Lower leg skin (tissue), 4 donors: ENCODE data around the gene PTPRU. TPM values are rescaled to one million over a fixed set of nuclear protein-coding genes. Genes with fewer than 3 reads are reported as not detected.

Experiments
- DNase-seq, 2 donors: peaks; one replicate each; pipeline ENCODE4 v3.0.0-alpha.2; 2019; ENCODE audit warnings: low spot score in 2 of 2
- H3K4me3 ChIP-seq: fragments of 200-600 bp; sonication (generic); 2 replicates; pipeline ENCODE4 v1.5.1; 2017; ENCODE audit warnings: mild to moderate bottlenecking, low read depth; ENCODE audit not compliant: poor library complexity, severe bottlenecking
- CTCF ChIP-seq, 3 donors: fragments of 450-650 bp; IDR thresholded peaks; one replicate each; pipeline ENCODE4 v1.5.1; 2016; ENCODE audit warnings: antibody characterized with exemption in 3 of 3, mild to moderate bottlenecking in 3 of 3, moderate library complexity in 2 of 3
- POLR2A ChIP-seq, 2 donors: fragments of 450-650 bp; IDR thresholded peaks; one replicate each; pipeline ENCODE4 v1.6.1; 2016 to 2017; ENCODE audit warnings: antibody characterized with exemption in 2 of 2, mild to moderate bottlenecking in 1 of 2, moderate library complexity in 1 of 2
- WGBS, 2 donors: methylation state at CpG; one replicate each; pipeline ENCODE4 v1.1.5; 2018; 5-methylcytosine and 5-hydroxymethylcytosine counted together
- intact Hi-C: fragments of 100-400 bp; cut with DNase I; formaldehyde crosslinking; loops from one replicate; pipeline ENCODE4 v1.15.0; 2023; ENCODE audit warnings: low total_unique reads
- total RNA-seq, 4 donors: library from RNA; depleted of rRNA; stranded (reverse); fragments of >200 nt; gene quantifications; one replicate each; pipeline ENCODE4 v1.1.0, GENCODE V29; 2016

Gene PTPRU
- total RNA-seq, 4 donors from 2014 or later: 15.9 to 56.3 (median 30.6) TPM

- intact Hi-C loops: no loop called here
- WGBS, 2 donors: 89% methylated on average over 6 of the region's 6 CpGs
- H3K4me3 ChIP-seq: no peak overlapping the region
- TF ChIP-seq CTCF (IDR thresholded peaks at IDR 0.05) (no peak), POLR2A (IDR thresholded peaks at IDR 0.05) (no peak)
- DNase-seq: peak in 1 of 2 donors; percentile 59
Measured at GRCh38 chr1:29364101-29364678, 127.9 kb downstream of the PTPRU start.

- H3K4me3 ChIP-seq: no peak overlapping the region
- TF ChIP-seq POLR2A (IDR thresholded peaks at IDR 0.05): no peak
- no peak for TF ChIP-seq CTCF (IDR thresholded peaks at IDR 0.05)
- intact Hi-C loops: no loop called here
- DNase-seq: peak in 1 of 2 donors; percentile 57
- WGBS, 2 donors: 86 to 89% methylated on average over 11 of the region's 11 CpGs
Measured at GRCh38 chr1:29365906-29366670, 129.8 kb downstream of the PTPRU start.

GRCh38 chr1:29368936-29369932 lies 132.9 kb downstream of the PTPRU start:
- intact Hi-C loops: no loop called here
- no peak overlapping the region for H3K4me3 ChIP-seq
- peak in 1 of 2 donors; percentile 52 for DNase-seq
- 73 to 76% methylated on average over 16 to 17 of the region's 17 CpGs for WGBS, 2 donors
- TF ChIP-seq CTCF (IDR thresholded peaks at IDR 0.05): no peak
- no peak for TF ChIP-seq POLR2A (IDR thresholded peaks at IDR 0.05)

- intact Hi-C loops: no loop called here
- 37 to 50% methylated on average over 3 of the region's 3 CpGs for WGBS, 2 donors
Measured at GRCh38 chr1:29370067-29370466, 133.7 kb downstream of the PTPRU start.

More at GRCh38 chr1:29370067-29370466, 133.7 kb downstream of the PTPRU start:
- H3K4me3 ChIP-seq: no peak overlapping the region
- DNase-seq: peak in 1 of 2 donors; percentile 34
- TF ChIP-seq CTCF (IDR thresholded peaks at IDR 0.05) (no peak), POLR2A (IDR thresholded peaks at IDR 0.05) (no peak)
